ENCODE data around the gene NBEA.

NBEA gene

GRCh38 chr13:35475212-35475959 is 533.3 kb downstream of the NBEA start:
- in situ Hi-C loops (cut with HindIII; ENCODE audit: low pct_unique_long_range_greater_than_20kb, low sequenced_read_pairs): no loop called here
- TF ChIP-seq JUND (IDR thresholded peaks at IDR 0.05; ENCODE audit: low read depth): no peak

GRCh38 chr13:35475960-35476943 is 534.2 kb downstream of the NBEA start, which contains the start of gene MAB21L1:
TSS of gene MAB21L1 (minus strand) at chr13:35476689. CDS start at chr13:35476138, 551 bp downstream.
- no peak for TF ChIP-seq JUND (IDR thresholded peaks at IDR 0.05; ENCODE audit: low read depth)
- DNase-seq (ENCODE audit: low read depth in 1 of 2, low spot score in 1 of 2): no peak
- in situ Hi-C loops (cut with HindIII; ENCODE audit: low pct_unique_long_range_greater_than_20kb, low sequenced_read_pairs): no loop called here

More at GRCh38 chr13:35475212-35475959, 533.3 kb downstream of the NBEA start:
- no peak for DNase-seq (ENCODE audit: low read depth in 1 of 2, low spot score in 1 of 2)

- in situ Hi-C loops (cut with HindIII; ENCODE audit: low pct_unique_long_range_greater_than_20kb, low sequenced_read_pairs): no loop called here
- no peak for TF ChIP-seq JUND (IDR thresholded peaks at IDR 0.05; ENCODE audit: low read depth)
- no peak for DNase-seq (ENCODE audit: low read depth in 1 of 2, low spot score in 1 of 2)
Observed at GRCh38 chr13:35477386-35477946, 535.4 kb downstream of the NBEA start.

- DNase-seq (ENCODE audit: low read depth in 1 of 2, low spot score in 1 of 2): no peak
- in situ Hi-C loops (cut with HindIII; ENCODE audit: low pct_unique_long_range_greater_than_20kb, low sequenced_read_pairs): no loop called here
- no peak for TF ChIP-seq JUND (IDR thresholded peaks at IDR 0.05; ENCODE audit: low read depth)
Observed at GRCh38 chr13:35478271-35479037, 536.4 kb downstream of the NBEA start.

- no peak for TF ChIP-seq JUND (IDR thresholded peaks at IDR 0.05; ENCODE audit: low read depth)
- in situ Hi-C loops (cut with HindIII; ENCODE audit: low pct_unique_long_range_greater_than_20kb, low sequenced_read_pairs): no loop called here
- DNase-seq (ENCODE audit: low read depth in 1 of 2, low spot score in 1 of 2): no peak
Observed at GRCh38 chr13:35479038-35479492, 537.0 kb downstream of the NBEA start.

- in situ Hi-C loops (cut with HindIII; ENCODE audit: low pct_unique_long_range_greater_than_20kb, low sequenced_read_pairs): no loop called here
- no peak for TF ChIP-seq JUND (IDR thresholded peaks at IDR 0.05; ENCODE audit: low read depth)
- no peak for DNase-seq (ENCODE audit: low read depth in 1 of 2, low spot score in 1 of 2)
Observed at GRCh38 chr13:35479706-35480105, 537.6 kb downstream of the NBEA start.

- no peak for DNase-seq (ENCODE audit: low read depth in 1 of 2, low spot score in 1 of 2)
- in situ Hi-C loops (cut with HindIII; ENCODE audit: low pct_unique_long_range_greater_than_20kb, low sequenced_read_pairs): no loop called here
- no peak for TF ChIP-seq JUND (IDR thresholded peaks at IDR 0.05; ENCODE audit: low read depth)
Observed at GRCh38 chr13:35480346-35480745, 538.3 kb downstream of the NBEA start.

GRCh38 chr13:35481777-35482176 is 539.7 kb downstream of the NBEA start:
- TF ChIP-seq JUND (IDR thresholded peaks at IDR 0.05; ENCODE audit: low read depth): no peak
- DNase-seq (ENCODE audit: low read depth in 1 of 2, low spot score in 1 of 2): no peak
- in situ Hi-C loops (cut with HindIII; ENCODE audit: low pct_unique_long_range_greater_than_20kb, low sequenced_read_pairs): no loop called here

- no peak for DNase-seq (ENCODE audit: low read depth in 1 of 2, low spot score in 1 of 2)
- TF ChIP-seq JUND (IDR thresholded peaks at IDR 0.05; ENCODE audit: low read depth): no peak
- in situ Hi-C loops (cut with HindIII; ENCODE audit: low pct_unique_long_range_greater_than_20kb, low sequenced_read_pairs): no loop called here
Observed at GRCh38 chr13:35482527-35482926, 540.5 kb downstream of the NBEA start.

GRCh38 chr13:35483761-35484160 is 541.7 kb downstream of the NBEA start:
- no peak for DNase-seq (ENCODE audit: low read depth in 1 of 2, low spot score in 1 of 2)
- in situ Hi-C loops (cut with HindIII; ENCODE audit: low pct_unique_long_range_greater_than_20kb, low sequenced_read_pairs): no loop called here
- TF ChIP-seq JUND (IDR thresholded peaks at IDR 0.05; ENCODE audit: low read depth): no peak

- DNase-seq (ENCODE audit: low read depth in 1 of 2, low spot score in 1 of 2): no peak
- no peak for TF ChIP-seq JUND (IDR thresholded peaks at IDR 0.05; ENCODE audit: low read depth)
Observed at GRCh38 chr13:35484384-35484783, 542.3 kb downstream of the NBEA start.

GRCh38 chr13:35485424-35485823 is 543.4 kb downstream of the NBEA start:
- no peak for TF ChIP-seq JUND (IDR thresholded peaks at IDR 0.05; ENCODE audit: low read depth)
- in situ Hi-C loops (cut with HindIII; ENCODE audit: low pct_unique_long_range_greater_than_20kb, low sequenced_read_pairs): no loop called here
- DNase-seq (ENCODE audit: low read depth in 1 of 2, low spot score in 1 of 2): no peak

More at GRCh38 chr13:35484384-35484783, 542.3 kb downstream of the NBEA start:
- in situ Hi-C loops (cut with HindIII; ENCODE audit: low pct_unique_long_range_greater_than_20kb, low sequenced_read_pairs): no loop called here
